WI38 (cell line): ENCODE data around the gene UPP2.

Experiments
- H3K4me3 ChIP-seq: 2 replicates; pipeline ENCODE4 v1.5.1; 2011; ENCODE audit warnings: low read depth, mild to moderate bottlenecking, control low read depth, low read length
- TF ChIP-seq, protein P1 (sequence below): IDR thresholded peaks from 2 replicates; pipeline ENCODE4 v1.5.1; 2012; ENCODE audit warnings: low read depth, mild to moderate bottlenecking, control low read depth, low read length

UPP2 gene

DNA sequence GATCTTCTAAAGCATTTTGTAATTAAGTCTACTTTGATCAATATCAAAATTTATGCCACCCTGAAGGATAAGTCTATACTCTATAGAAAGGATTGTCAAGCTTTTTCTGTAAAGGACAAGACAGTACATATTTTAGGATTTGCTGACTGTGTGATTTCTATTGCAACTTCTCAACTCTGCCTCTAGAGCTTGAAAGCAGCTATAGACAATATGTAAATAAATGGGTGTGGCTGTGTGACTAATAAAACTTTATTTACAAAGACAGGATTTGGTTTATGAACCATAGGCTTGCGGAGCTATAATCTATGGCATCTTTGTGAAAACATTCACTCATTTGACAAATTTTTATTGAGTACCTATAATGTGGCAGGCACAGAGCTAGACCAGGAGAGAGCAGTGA, 18.4 kb downstream of the UPP2 start:
- TF ChIP-seq, protein P1, sequence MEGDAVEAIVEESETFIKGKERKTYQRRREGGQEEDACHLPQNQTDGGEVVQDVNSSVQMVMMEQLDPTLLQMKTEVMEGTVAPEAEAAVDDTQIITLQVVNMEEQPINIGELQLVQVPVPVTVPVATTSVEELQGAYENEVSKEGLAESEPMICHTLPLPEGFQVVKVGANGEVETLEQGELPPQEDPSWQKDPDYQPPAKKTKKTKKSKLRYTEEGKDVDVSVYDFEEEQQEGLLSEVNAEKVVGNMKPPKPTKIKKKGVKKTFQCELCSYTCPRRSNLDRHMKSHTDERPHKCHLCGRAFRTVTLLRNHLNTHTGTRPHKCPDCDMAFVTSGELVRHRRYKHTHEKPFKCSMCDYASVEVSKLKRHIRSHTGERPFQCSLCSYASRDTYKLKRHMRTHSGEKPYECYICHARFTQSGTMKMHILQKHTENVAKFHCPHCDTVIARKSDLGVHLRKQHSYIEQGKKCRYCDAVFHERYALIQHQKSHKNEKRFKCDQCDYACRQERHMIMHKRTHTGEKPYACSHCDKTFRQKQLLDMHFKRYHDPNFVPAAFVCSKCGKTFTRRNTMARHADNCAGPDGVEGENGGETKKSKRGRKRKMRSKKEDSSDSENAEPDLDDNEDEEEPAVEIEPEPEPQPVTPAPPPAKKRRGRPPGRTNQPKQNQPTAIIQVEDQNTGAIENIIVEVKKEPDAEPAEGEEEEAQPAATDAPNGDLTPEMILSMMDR, result no peak
- no peak overlapping the region for H3K4me3 ChIP-seq

DNA sequence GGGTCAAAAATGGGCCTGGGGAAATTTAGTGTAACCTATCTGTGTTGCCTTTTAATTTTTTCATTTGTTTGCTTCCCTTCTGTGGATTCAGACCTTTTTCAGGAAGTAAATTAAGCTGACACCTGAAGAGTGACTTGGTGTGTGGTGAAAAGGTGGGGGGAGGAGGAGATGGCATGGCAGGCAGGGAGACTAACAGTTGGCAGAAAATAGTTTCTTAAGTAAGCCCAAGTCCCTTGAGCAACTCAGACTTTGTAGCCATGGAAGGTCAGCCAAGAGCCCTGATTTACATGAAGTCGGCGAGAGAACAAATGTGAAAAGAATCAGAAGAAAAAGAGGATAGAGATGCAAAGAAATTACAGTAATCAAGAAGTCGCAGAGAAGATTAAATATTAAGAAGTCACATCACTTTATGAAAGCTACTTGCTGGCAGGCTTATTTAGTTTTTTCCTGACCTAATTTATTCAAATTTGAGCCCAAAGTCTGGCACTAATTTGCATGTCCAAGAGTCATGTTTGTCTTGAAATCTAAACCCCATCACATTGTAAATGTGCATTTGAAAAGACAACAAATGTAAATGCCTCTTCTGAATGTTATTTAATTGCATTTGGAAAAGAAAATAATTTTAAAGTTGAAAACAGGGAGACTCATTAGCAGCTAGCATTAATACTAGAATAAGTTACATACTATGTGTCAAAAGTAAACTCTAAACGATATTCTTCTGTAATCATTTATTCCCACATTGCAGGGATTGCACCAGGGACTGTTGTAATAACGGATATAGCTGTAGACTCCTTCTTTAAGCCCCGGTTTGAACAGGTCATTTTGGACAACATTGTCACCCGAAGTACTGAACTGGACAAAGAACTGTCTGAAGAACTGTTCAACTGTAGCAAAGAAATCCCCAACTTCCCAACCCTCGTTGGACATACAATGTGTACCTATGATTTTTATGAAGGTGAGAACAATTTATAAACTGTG, 19.3 kb downstream of the UPP2 start:
- H3K4me3 ChIP-seq, result no peak overlapping the region
- TF ChIP-seq, protein P1, result no peak

DNA sequence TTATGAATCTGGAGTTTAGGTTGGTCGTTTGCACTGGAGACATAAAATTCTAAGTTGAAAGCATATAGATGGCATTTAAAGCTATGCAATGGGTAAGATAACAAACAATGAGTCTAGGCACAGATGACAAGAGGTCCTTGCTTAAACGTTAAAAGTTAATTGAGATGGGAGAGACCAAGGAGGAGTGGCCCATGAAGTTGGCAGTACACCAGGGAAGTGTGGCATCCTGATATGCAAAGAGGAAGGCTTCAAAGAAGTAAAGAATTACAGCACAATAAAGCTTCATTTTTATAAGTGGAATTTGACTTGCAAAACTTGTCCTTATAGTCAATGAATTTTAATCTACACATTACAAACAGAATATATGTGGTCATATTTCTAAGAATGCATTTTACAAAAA, 23.2 kb downstream of the UPP2 start:
- TF ChIP-seq, protein P1, result no peak
- H3K4me3 ChIP-seq, result no peak overlapping the region

DNA sequence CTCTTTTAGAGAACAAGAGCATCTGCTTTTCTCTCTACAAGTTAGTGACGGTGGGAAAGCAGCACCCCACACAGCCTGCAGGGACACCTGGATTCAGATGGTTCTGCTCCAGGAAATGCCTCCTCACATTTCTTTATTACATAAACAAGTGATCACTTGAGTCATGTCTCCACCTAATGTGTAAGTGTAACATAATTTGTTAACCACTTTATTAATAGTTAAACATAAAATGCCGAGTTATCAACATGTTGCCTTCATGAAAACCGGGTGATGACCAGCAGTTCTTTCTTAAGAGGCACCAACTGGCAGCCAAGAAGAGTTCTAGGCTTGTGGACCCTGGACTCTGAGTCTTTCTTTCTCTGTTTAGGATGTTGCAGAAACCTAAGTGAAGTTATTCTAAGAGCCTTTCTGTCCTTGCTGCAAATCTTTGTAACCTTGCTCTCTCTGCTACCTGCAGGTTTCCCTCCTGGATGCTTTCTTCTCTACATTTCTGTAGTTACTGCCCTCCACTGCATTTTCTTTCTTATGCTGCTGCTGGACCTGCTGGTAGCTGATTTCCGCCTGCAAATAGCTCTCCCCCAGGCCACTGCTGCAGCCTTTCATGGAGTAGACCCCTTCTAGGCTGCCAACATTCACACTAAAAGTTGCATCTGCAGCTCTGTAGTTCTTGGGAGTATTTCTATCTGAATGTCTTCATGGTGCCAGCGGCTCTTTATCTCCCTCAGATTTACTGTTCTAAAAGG, 24.3 kb downstream of the UPP2 start:
- H3K4me3 ChIP-seq, result no peak overlapping the region
- TF ChIP-seq, protein P1, result no peak

DNA sequence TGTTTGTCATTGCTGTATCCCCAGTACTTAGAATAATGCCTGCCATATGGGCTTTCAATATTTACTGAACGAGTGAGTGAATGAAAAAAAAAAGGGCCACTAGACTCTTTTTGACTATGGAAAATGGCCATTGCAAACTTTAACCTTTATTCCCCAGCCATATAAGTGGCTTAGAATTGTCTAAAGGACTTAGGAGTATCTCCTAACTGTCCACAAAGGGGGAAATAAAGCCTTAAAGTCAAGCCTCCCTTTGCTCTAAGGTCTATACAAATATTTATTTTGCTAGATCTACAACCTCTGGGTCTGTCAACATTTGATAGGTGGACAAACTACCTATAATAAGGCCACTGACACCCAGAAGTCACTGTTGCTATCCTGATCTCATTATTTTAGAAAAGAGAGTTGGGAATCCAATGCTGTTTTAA, 25.7 kb downstream of the UPP2 start:
- H3K4me3 ChIP-seq, result no peak overlapping the region
- TF ChIP-seq, protein P1, result no peak

DNA sequence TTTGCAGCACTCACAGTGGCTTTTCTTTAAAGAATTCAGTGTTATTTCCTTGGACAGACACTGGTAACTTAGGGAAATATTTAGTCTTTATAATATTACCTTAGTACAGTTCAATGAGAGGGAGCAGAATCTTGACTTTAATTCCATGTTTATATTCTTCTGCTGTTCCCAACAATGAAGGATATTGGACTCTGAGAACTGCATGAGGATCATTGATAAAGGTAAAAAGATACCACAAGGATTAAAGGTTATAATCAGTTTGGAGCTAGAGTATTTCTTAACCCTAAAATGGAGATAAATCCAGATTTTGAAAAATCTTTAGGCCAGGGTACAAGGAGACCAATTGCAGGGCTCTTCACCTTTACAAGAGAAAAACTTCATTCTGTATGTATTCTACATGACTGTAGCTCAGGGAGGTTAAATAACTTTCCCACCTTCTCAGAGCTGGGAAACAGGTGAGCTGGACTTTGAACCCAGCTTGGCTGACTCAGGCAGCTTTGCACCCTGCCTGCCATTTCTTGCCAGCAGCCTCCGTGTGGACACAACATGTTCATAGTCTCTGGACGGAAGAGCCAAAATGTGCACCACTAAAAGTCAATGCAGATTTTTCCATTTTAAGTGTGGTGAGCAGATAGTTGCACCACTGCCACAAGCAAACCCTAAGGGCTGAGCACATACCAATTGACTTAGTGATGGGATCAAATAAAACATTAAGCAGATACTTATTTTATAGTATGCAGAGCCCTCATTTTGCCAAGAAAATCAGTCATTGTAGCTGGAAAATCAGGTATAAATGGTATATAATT, 26.7 kb downstream of the UPP2 start:
- TF ChIP-seq, protein P1, result no peak
- no peak overlapping the region for H3K4me3 ChIP-seq
